HG03520 (cell line): ENCODE measurements around the gene TAS2R14.

Source experiments
- ATAC-seq: cut with Tn5 transposase; IDR thresholded peaks from one replicate; pipeline ENCODE4 v1.9.1; 2021; ENCODE audit warnings: mild to moderate bottlenecking, moderate library complexity; ENCODE audit not compliant: unreplicated experiment

Gene TAS2R14, protein sequence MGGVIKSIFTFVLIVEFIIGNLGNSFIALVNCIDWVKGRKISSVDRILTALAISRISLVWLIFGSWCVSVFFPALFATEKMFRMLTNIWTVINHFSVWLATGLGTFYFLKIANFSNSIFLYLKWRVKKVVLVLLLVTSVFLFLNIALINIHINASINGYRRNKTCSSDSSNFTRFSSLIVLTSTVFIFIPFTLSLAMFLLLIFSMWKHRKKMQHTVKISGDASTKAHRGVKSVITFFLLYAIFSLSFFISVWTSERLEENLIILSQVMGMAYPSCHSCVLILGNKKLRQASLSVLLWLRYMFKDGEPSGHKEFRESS

DNA sequence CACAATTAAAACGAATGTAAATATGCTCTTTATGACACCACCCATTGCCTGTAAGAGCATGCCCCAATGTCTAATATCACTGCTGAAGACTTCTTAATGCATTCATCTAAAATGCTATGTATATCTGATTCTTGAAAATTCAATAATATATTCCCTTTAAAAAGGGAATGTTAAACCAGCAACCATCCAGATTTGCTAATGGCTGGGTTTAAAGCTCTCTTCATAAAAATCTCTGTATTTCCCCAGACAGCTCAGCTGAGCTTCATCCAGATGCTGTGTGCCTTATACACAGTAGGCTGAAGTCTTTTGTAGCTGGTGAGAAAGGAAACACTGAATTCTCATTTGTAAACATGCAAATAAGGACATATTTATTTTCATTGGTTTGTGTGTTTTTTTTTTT, at the start of gene TAS2R14:
Gene TAS2R14, minus strand, starts transcription at position 101 of the 400 bp plus-strand sequence. Its CDS starts 56 bp downstream, at position 45.
- ATAC-seq: no peak

DNA sequence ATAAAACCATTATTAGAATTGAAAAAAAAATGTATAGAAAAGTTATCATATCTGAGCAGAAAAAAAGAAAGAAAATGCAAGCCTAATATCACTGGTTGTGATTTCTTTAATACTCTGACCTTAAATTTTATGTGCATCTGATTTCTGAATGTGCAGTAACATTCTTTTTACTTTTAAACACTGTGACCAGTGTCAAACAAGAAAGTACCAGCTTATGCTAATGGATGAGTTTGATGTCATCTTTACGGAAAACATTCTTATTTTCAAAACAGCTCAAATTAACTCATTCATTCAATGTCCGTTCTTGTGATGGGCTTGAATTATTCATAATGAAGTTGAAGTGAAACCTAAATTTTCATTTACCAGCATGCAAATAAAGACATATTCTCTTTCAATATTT, 47.7 kb upstream of the TAS2R14 start, which contains the start of gene TAS2R50:
Gene TAS2R50, minus strand, starts transcription at position 101 of the 400 bp plus-strand sequence. Its CDS starts 52 bp downstream, at position 49.
- no peak for ATAC-seq

GRCh38 chr12:10982244-10982643, 43.2 kb upstream of the TAS2R14 start:
- ATAC-seq: no peak

GRCh38 chr12:10974965-10975364, 35.9 kb upstream of the TAS2R14 start:
- no peak for ATAC-seq

GRCh38 chr12:10968765-10969456, 29.8 kb upstream of the TAS2R14 start:
- no peak for ATAC-seq

DNA sequence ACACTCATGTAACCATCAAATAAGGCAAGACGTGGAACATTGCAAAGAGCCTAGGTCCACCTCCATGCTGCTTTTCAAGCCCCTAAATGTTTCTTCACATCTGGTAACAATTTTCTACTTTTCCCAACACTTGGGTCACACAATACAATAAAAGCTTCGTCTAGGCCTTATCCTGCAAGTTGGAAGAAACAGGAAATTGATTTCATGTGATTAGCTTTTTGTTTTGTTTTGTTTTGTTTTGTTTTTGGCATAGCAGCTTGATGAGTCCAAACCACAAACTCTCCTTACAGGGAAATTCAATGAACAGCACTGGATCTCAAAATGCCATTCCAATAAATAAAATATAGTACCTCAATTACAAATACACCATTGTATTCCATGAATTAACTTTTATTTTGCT, 28.3 kb upstream of the TAS2R14 start:
- ATAC-seq: no peak

- ATAC-seq: no peak
Observed at GRCh38 chr12:10966314-10966713, 27.3 kb upstream of the TAS2R14 start.

- no peak for ATAC-seq
Observed at GRCh38 chr12:10965476-10965875, 26.4 kb upstream of the TAS2R14 start.

DNA sequence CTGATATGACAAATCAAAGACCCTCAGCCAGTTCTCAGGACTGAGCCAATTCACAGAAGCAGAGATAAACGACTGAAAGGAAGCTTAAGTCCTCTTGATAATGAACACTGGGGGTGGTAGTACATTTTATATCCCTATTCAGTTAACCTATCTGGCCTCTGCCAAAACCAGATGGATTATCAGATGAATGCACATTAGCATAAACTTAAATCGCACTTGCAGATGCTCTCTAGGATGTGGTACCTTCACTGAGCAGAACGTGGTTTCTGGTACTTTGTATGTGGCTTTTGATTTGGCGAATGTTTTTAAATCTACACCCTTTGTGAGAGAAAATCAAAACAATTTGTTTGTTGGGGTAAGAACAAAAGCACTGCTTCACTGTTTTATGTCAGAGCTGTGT, 21.1 kb upstream of the TAS2R14 start:
- no peak for ATAC-seq

GRCh38 chr12:10959804-10960203, 20.7 kb upstream of the TAS2R14 start:
- ATAC-seq: no peak

DNA sequence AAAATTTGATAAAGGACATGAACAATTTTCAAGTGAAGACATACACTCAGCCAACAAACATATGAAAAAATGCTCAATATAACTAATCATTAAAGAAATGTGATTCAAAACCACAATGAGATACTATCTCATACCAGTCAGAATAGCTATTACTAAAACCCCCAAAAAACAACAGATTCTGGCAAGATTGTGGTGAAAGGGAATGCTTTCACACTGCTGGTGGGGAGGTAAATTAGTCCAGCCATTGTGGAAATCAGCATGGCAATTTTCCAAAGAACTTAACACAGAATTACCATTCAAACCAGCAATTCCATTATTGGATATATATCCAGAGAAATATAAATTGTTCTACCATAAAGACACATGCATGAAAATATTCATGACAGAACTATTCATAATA, 18.7 kb upstream of the TAS2R14 start:
- ATAC-seq: no peak

- ATAC-seq: no peak
Observed at GRCh38 chr12:10956085-10956484, 17.0 kb upstream of the TAS2R14 start.

DNA sequence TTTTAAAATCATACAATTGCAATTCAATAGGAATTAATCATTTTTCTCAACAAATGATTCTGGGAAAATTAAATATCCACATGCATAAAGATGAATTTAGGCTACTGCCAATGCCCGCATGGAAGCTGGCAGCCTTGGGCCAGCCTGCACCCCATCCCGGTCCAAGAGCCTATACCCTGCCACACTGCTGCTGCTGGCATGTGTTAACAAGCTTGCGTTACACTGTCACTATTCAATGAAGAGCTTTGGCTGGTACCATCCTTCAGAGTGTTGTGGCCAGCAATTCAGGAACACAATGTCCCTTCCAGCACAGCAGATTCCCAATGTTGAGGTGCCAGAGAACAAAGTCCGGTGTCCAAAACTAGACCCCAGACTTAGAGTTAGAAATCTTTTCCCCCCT, 13.6 kb upstream of the TAS2R14 start:
- no peak for ATAC-seq

GRCh38 chr12:10943167-10943566, 4.1 kb upstream of the TAS2R14 start:
- ATAC-seq: no peak

DNA sequence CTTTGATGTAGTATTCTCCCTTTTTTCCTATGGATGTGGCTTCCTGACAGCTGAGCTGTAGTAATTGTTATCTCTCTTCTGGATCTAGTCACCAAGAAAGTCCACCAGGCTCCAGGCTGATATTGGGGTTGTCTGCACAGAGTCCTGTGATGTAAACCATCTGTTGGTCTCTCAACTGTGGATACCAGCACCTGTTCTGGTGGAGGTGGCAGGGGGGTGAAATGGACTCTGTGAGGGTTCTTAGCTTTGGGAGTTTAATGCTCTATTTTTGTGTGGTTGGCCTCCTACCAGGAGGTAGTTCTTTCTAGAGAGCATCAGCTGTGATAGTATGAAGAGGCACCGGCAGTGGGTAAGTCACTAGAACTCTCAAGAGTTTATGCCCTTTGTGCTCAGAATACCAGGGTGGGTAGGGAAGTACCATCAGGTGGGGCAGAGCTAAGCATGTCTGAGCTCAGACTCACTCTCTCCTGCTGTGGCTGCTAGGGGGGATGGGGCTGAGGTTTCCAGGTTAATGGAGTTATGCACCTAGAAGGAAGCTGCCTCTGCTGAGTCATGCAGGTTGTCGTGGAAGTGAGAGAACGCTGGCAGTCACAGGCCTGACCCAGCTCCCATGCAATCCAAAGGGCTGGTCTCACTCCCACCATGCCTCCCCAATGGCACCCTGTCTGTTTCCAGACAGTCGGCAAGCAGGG, 3.0 kb upstream of the TAS2R14 start:
- no peak for ATAC-seq

DNA sequence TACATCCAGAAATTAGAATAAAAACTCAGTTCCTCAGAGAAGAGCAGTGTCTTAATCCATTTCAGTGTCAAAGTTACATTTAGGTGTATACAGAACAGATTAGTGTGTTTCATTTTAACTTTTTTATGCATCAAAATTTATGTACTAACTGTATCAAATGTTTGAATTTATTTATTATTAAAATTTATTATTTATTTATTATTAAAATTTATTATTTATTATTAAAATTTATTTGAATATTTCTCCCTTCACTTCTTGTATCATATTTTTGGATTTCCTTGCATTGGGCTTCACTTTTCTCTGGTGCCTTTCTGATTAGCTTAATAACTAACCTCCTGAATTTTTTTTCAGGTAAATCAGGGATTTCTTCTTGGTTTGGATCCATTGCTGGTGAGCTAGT, 2.3 kb upstream of the TAS2R14 start:
- no peak for ATAC-seq

- no peak for ATAC-seq
Observed at GRCh38 chr12:10940389-10940788, 1.3 kb upstream of the TAS2R14 start.

GRCh38 chr12:10936506-10936905, 2.6 kb downstream of the TAS2R14 start:
- no peak for ATAC-seq

- no peak for ATAC-seq
Observed at GRCh38 chr12:10928746-10929286, 10.2 kb downstream of the TAS2R14 start, which contains the start of gene PRH2. TSS of gene PRH2 (plus strand) at chr12:10929236. CDS start at chr12:10929274, 38 bp downstream.

DNA sequence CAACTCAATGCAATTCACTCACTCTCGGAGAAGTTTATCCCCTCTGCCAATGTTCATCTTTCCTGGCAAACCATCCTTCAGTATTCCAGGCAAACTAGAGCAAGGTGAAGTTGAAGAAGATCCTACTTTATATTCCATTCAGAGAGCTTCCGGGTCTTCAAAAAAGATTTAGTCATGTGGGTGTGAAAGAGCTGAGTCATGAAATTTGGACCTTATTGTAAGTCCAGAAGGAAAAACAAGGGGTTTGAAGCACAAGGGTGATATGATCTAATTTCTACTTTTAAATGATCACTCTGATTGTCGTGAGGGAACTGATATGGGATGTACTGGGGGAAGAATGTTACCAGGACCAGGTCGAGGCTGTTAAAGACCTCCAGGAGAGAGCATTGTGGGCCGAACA, 12.8 kb downstream of the TAS2R14 start:
- no peak for ATAC-seq

- no peak for ATAC-seq
Observed at GRCh38 chr12:10919809-10920208, 19.3 kb downstream of the TAS2R14 start.
